Amniotic epithelial cell (primary cell): Measurements from ENCODE around the gene KRT6C.
"Not testable (repeated sequence)": the region's sequence is repeated elsewhere in the genome, so short reads cannot be mapped to it uniquely, and the experiment has no call there.

Experiments used
- DNase-seq: peaks from one replicate; pipeline ENCODE4 v3.0.0-alpha.2; 2010; ENCODE audit warnings: low read depth

KRT6C gene

GRCh38 chr12:52455821-52456220, 17.8 kb downstream of the KRT6C start:
- peak; percentile 77 for DNase-seq

- DNase-seq, result peak; percentile 58
These were observed 19.0 kb downstream of the KRT6C start for GRCh38 chr12:52454411-52455201.

DNA sequence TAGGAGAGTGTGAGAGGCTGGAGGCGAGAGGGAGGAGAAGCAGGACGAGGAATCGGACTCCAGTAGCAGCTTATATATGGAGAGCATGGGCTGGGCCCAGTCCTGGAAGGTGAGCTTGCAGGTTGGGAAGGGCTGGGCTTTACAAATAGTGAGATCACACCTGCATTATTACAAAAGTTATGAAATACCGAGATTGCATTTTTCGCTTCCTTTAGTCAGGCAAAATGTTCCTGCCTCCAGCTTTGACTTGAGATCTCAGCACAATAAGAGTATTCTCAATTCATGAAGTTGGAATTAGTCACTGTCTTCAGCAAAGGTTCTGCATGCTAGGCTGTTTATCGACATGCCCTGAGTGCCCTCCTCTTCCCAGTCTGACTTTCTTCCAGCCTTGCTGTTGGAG, 21.5 kb downstream of the KRT6C start, which contains the start of gene KRT6B:
Gene KRT6B (minus strand): TSS at position 46 of the 400 bp plus-strand sequence. CDS start 68 bp downstream, outside the sequence.
- DNase-seq, result no peak

DNA sequence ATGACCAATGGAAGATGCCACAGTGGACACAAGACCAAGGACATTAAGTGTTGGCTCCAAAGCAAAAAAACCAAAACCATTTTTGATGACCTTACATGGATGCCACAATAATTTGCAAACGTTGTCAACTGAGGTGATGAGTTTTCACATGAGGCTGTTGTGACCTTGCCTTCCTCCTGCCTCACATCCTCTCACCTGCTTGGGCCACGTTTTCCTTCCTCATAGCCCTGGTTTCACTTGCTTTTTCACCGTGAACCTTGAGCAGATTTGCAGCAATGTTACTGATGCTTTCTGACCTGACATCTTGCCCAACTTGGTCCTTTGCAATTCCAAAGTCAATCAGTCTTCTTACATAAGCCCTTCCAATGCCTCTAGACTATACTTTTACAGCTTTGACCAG, 25.4 kb downstream of the KRT6C start:
- DNase-seq, result no peak

DNA sequence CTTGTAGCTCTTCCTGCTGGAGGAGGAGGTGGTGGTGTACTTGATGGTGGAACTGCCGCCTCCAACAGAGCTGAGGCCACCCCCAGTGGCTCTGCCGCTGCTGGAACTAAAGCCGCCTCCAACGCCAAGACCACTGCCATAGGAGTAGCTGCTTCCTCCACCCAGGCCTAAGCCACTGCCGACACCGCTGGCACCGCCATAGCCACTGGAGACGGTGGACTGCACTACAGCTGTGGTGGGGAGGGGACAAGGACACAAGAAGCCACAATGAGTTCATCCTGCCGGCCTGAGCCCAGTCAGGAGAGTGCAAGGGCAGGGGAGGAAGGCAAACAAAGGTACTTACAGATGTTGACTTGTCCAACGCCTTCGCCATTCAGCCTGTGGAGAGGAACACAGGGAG, 26.4 kb downstream of the KRT6C start:
- DNase-seq, result not testable (repeated sequence)

DNA sequence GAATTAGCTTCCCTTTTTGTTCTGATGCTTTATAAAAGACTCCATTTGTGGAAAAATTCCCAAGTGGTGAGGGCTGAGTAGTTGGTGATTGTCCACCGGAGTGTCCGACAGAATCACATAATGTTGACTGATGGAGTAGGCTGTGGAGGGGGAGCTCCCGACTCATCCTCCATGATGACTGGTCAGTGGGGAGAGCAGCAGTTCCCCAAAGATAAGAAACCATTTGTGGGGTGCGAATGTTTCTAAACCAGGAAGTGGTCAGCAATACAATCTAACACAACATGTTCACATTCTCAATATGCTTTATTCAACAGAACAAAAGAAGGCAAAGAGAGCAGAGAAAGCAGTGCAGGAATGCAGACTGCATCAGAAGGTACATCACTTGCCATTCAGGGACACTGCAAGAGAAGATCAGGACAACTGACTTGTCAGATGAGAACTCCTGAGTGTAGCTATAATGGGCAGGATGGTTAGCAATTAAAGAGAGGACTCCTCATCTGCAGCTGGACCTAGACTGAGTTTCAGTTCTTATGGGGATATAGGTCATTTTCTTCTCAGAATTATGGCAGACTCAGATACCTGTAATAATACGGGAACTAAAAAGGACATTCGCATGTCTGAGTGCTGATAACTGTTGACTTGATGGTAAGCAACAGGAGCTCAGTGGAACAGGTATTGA, 27.1 kb downstream of the KRT6C start:
- peak; percentile 61 for DNase-seq

DNA sequence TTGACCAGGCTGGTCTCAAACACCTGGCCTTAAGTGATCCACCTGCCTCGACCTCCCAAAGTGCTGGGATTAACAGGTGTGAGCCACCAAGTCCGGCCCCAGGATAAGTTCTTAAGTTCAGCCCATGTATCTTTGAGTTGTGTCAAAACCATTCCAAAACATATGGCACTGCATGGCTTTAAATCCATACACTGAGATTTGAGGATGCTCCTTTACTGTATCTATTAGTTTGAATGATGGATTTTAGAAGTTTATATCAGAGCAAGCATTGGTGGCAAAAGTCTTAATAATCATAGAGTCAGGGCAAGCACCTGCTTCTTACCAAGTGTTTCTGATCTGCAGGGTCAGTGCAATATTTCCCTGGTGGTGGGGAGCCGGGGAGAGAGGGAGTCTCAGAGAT, 27.7 kb downstream of the KRT6C start:
- DNase-seq, result no peak

DNA sequence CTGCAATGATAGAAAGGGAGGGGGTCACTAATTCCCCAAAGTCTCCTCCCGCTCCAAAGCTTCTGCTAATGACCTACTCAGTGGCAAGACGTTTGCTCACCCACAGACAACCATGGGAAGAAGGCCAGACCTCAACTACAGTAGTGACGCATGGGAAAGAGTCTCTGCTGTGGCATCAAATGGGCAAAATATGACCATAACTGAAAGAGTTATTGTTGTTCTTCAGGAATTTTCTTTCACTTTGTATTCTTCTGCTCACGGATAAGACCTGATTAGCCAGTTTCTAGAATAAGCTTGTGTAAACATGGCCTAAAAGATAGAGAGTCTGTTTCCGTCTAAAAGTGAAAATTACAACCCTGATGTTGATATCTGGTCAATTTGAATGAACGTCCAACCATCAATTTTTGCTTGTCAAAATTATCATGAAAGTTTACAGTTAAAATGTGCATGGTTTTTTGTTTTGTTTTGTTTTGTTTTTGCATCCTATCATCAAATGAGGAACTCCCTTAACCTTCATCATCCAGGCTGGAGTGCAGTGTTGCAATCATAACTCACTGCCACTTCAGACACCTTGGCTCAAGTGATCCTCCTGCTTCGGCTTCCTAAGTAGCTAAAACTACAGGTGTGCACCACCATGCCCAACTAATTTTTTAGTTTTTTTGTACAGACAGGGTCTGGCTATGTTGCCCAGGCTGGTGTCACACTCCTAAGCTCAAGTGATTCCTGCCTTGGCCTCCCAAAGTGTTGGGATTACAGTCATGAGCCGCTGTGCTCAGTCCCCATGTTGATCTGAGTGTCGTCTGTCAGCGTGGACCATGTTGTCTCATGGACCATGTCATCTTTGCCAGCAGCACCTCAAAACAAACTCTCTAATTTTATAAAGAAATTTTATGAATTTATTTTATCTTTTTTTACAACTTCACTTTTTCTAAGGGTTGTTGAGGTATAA, 28.7 kb downstream of the KRT6C start:
- DNase-seq, result no peak

GRCh38 chr12:52443966-52444365, 29.6 kb downstream of the KRT6C start:
- no peak for DNase-seq

DNA sequence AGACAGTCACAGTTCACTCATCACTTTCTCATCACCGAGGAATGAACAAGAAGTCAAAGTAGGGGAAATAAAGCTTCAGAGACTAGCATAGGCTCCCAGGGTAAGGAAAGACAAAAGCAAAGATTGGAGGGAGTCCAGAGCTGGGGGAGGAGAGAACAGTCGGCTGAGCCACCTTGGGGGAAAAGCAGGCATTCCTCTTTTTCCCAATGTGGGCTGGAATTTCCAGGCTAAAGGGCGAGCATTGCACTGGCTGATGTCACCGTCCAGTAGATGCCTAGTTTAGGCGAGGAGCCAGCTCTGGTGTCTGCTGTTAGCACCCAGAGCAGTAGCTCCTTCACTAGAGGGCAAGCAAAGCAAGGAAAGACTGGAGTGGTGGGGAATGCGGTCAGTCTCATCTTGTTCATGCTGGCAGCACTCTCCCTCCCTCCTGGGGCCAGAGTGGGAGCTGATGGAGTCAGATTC, 31.0 kb downstream of the KRT6C start:
- DNase-seq, result peak; percentile 93

- DNase-seq, result peak; percentile 78
These were observed 32.2 kb downstream of the KRT6C start for GRCh38 chr12:52441320-52441911.

DNA sequence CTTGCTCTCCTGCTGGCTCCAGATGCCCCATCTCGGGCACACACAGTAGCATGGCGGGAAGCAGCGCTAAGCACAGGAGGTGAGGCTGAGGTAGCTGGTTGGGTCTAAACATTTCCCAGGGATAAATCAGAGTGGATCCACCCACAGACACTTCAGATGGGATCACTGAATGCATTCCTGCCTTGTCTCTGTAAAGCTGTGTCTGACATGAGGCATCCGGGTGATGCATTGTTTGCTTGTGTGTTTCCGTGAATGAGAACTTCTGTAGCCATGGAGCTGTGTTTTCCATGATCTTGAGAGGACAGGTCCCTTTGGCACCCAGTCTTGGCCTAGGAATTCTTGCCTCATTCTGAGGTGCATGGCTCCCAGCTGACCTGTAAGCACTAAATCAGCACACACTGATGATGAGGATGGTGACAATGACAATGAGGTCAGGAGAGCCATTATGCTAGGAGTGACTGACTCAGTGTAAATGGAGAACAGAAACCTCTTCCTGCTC, 32.7 kb downstream of the KRT6C start:
- DNase-seq, result peak; percentile 98

GRCh38 chr12:52439845-52440244, 33.8 kb downstream of the KRT6C start:
- no peak for DNase-seq

- no peak for DNase-seq
These were observed 34.2 kb downstream of the KRT6C start for GRCh38 chr12:52439420-52439819.

DNA sequence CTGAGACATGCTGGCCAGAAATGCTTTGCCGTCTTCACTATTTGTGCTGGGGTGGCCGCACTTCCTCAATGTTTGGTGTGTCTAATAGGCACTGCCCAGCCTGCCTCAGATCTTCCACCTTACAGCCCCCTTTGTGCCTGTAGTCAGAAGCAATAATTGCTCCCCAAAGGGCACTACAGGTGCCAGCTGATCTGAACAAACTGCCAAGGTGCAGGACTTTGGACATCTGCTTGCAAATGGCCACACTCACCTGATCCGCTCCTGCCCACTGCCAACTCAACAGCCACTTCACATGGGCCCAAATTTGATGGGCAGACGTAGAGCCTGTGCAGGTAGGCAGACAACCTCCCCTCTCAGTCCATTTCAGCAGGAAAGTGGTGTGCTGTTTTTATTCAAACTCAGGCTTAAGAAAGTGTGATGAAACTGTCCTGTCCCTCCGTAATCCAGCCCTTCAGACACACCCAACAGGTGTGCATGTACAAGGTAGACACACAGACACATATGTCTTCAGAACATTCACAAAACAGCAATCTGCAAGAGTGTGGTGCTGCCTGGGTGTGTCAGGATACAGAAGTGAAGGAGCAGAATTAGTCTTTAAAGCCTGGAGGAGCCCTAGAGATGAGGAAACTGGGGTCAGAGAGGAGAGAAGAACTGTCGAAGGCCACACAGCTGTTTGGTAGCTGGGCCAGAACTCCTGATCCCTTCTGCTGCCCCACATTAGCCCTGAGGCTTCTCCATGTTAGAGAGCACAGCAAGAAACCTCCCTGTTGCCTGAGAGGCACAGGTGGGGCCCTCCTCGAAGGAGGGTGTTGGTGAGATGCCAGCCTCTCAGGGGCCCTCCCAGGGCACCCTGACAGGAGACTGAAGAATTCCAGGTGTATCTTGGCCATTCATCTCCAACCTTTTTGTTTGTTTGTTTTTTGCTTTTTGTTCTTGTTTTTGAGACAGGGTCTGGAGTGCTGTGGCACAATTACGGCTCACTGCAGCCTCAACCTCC, 35.0 kb downstream of the KRT6C start:
- no peak for DNase-seq

DNA sequence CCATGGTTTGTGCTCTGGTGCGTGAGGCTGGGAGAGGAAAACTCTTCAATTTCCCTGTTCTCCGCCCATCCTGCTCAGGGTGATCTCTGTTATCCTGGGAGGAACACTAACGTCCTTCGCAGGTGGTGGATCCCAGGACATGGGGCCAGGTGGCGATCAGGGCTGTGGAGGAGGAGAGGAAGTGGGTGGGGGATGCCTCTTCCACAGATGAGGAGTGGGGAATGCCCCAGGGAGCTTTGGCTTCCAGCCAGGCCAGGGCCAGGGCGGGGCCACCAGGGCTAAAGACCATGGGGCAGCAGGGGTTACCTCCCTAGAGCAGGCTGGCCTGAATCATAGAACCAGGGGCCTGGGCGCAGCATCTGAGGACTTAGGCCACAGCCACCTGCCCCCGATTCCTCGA, 36.1 kb downstream of the KRT6C start:
- DNase-seq, result no peak

DNA sequence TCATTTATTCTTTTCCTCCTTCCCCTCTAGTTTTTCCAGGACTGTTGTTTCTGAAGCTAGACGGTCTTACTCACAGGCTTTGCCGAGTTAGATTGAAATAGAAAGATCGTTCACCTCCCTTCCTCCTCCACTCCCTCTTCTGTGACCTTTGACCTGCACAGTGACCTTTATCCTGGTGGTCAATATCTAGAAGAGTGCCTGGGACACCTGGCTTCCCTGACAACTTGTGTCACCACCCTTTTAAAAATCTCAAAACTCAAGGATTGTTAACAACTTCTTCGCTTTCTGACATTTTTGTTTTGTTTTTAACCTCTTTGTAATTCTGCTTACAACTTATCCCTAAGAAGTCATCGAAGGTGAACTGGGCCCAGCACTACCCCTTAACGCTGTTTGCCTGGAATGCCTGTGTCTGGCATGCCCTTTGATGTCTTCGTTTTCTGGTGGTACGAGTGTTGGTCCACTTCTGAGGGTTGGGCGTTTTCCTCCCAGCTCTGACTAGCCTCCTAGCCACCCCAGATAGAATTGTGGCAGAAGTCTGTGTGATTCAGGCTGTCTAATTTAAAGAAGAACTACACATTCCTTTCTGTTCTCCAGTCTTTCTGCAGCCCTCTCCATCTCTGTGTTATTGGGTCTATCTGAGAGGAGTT, 36.7 kb downstream of the KRT6C start:
- no peak for DNase-seq

- peak; percentile 96 for DNase-seq
These were observed 37.4 kb downstream of the KRT6C start for GRCh38 chr12:52436000-52436827.

DNA sequence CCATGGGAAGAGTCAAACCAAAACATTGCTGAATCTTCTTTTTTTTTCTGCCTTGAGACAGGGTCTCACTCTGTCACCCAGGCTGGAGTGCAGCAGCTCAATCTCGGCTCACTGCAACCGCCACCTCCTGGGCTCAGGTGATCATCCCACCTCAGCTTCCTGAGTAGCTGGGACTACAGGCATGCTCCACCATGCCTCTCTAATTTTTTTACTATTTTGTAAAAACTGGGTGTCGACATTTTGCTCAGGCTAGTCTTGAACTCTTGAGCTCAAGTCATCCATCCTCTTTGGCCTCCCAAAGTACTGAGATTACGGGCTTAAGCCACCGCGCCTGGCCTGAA, 38.0 kb downstream of the KRT6C start:
- DNase-seq, result no peak
